Stimulated activated CD4-positive, alpha-beta T cell treated with anti-CD3 and anti-CD28 coated beads, Interleukin-2, amount 100 ng/mL, for 48 hours (primary cell): Measurements from ENCODE around the gene VCP.

Source experiments
- DNase-seq, 2 donors: peaks; one replicate each; pipeline ENCODE4 v3.0.0-alpha.2; 2020

Gene VCP

DNA sequence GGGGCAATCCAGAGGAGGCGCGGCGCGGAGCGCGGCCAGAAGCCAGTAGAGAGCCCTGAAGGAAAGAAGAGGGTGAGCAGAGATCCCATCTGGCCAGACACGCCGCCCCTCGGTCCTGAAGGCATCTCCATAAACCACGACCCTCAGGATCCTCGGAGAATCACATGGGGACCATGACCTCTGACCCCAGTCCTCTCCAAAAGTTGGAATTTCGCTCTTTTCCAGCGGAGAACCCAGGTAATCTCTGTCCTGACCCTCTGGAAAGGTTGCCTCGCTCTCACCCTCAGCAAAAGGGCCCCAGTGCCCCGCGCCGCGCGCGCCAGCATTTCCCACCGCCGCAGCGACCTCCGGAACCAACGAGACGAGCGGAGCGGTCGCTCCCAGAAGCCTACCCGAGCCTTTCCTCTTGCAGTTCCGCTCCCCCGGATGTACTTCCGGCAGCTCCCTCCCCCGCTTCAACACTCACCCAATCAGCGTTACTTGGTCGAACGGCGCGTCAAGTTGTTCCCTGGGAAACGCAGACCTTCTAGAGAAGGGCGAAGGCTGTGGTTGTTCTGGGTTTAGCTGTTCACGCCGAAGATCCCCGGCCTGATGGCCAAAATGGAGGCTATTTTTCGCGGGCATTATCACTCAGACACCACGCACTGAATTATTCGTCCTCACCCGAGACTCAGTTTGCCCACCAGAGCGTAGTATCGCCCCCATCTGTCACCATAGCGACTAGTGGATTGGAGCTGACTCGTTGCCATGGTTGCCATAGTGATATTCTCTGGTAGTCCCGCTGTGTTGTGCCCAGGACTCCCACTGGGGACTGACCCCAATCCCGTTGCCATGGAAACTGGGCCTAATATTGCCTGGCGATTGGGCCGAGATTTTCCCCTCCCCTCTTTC lies 30.6 kb upstream of the VCP start, which contains the start of gene STOML2:
TSS of gene STOML2 (minus strand) at position 363 of the 891 bp plus-strand sequence. CDS start at position 326, 37 bp downstream.
- DNase-seq = peak; percentile 79 to 84

DNA sequence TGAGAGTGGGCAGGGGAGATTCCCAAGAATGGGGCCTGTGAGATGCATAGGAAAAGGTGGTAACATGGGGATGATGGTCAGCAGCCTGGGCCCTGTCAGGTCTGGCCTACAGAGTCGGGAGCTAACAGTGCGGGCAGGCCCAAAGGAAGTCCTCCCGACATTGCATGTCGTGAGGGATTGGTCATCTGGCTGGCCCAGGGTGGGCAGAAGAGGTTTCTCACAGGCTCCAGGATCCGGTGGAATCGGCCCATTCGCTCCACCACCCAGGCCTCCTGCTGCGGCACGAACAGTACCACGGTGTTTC lies 30.0 kb upstream of the VCP start:
- DNase-seq = no peak

DNA sequence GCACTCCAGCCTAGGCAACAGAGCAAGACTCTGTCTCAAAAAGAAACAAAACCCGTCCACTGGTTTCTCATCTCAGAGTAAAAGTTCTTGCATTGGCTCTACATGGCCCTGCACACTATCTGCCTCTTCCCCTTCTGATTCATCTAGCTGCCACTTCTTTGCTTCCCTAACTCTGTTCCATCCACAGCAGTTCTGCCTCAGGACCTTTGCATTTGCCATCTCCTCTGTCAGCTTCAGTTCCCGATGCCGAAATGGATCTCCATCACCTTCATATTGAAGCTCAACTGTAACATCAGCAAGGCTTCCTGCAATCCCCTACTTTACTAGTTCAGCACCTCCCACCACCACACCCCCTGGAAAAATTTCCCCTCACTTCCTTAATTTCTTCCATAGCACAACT lies 25.1 kb upstream of the VCP start:
- DNase-seq = no peak

- peak; percentile 86 to 88 for DNase-seq
Measured at GRCh38 chr9:35096035-35096849, 23.8 kb upstream of the VCP start, which contains the start of gene PIGO. PIGO (minus strand) TSS chr9:35096591; CDS start chr9:35095565, 1,026 bp downstream.

DNA sequence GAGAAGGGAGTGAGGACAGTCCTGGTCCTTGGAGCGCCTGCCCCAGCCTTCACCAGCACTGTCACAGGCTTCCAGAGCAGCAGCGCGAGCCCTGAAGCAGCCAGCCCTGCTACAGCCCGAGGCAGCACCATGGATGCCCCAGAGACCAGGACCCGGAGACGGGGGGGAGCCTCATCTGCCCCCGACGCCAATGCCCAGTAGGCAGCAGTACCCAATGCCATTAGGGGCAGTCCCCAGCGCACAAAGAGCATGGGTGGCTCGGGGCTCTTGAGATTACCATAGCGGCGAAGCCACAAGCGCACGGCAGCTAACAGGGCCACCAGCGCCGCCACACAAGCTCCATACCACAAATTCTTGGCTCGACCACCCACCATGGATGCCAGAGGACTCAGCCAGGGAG lies 19.1 kb upstream of the VCP start:
- no peak for DNase-seq

DNA sequence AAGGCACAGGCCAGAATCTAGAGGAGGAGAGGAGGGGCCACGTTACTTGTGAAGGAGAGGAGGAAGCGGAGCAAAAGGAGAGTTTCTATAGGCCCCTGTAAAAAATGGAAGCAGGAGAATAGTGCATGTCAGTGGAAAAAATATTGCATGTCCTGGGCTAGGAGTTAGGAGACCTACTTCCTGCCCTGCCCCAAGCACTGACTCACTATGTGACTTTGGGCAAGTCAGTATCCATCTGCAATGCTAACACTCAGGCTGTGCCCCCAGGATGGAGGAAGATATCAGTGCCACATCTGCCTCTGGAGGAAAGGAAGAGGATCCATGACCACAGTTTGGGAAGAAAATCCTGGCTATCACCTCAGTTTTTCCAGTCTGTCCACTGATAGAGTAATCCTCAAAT lies 17.0 kb upstream of the VCP start:
- no peak for DNase-seq

- DNase-seq = no peak
Measured at GRCh38 chr9:35085078-35085477, 12.7 kb upstream of the VCP start.

GRCh38 chr9:35079426-35080341 lies 7.3 kb upstream of the VCP start, which contains the start of gene FANCG:
FANCG (minus strand) TSS chr9:35079942; CDS start chr9:35079524, 418 bp downstream.
- peak; percentile 74 to 76 for DNase-seq

DNA sequence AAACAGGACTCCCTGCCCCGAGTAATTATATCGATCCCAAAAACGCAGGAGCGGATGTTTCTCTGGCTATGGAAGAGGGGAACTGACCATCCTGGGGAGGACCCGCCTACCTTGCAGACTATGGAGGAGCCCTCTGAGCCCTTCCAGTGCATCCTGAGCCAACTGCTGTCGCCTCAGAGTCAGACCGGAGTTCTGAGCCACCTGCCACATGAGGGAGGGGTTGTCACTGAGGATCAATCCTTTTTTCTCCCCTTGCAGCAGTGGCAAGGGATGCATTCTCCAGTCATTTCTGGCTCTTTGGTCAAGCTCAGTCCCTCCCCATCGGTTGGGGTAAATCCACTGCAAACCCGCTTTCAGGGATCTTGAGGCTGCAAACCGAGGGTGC lies 6.6 kb upstream of the VCP start:
- DNase-seq = no peak

- DNase-seq = no peak
Measured at GRCh38 chr9:35078066-35078465, 5.6 kb upstream of the VCP start.

GRCh38 chr9:35076848-35077247 lies 4.4 kb upstream of the VCP start:
- no peak for DNase-seq

- no peak for DNase-seq
Measured at GRCh38 chr9:35075358-35075757, 2.9 kb upstream of the VCP start.

DNA sequence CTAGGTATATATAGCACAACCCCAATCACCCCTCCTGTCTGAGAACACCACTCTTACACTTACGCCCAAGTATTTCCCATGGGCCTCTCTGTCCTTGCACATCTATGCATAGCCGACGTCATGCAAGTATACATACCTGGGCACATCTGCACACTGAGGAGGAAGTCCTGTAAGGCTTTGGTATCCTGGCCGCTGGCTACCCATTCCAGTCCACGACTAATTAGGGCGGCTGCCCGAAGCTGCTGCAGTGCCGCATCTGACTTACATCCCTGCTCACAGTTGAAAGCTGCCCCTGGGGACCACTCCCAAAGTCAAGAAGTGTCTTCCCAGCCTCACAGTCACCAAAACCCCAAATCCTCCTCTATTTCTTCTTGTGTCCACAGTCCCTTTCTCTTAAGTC lies 2.4 kb upstream of the VCP start:
- no peak for DNase-seq

DNA sequence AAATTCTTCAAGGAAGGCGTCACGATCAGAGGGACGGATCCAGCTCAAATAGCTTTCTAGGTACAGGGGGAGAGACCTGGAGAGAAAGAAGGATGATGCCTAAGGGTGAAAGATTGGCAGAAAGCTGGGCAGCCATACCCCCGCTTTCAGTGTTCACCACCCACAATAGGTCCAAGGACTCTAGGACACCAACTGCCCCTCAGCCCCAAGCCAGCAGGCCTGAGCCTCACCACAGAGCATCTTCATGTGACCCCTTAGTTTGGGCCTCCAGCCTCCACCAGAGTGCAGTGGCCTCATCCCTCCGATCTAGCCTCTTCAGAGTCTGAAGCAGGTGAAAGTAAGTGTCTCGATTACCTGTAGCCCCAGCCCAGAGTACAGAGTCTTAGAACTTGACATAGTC lies 1.7 kb upstream of the VCP start:
- DNase-seq = no peak

GRCh38 chr9:35073279-35073612 lies 821 bp upstream of the VCP start:
- DNase-seq = no peak

DNA sequence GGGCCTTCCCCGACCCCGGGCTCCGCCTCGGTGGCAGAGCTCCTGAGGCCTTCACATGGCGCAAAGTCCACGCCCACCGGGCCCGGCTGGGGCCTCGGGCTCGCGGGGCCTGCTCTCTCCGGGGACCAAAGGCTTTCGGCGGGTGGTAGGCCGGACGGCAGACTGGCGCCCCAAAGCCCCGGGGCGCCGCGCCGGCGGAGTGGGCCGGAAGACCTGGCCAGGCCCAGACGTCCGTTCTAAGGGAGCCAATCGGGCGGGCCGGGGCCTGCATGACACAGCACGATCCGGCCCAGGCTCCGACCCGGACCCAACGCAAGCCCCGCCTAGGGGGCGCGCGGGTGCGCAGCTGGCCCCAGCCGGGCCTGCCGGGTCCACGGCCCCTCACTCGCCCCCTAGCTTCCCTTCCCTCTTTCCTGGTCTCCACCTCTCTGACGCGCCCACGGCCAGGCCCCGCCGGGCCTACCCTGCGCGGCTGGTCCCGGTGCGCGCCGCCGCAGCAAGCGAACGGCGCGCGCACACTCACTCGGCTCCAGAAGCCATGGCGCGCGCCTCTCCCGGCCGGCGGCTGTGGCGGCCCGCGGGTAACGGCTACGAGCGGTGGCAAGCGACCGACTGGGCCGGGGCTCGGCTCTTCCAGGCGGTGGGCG lies 488 bp downstream of the VCP start:
- DNase-seq = peak; percentile 56 to 61

DNA sequence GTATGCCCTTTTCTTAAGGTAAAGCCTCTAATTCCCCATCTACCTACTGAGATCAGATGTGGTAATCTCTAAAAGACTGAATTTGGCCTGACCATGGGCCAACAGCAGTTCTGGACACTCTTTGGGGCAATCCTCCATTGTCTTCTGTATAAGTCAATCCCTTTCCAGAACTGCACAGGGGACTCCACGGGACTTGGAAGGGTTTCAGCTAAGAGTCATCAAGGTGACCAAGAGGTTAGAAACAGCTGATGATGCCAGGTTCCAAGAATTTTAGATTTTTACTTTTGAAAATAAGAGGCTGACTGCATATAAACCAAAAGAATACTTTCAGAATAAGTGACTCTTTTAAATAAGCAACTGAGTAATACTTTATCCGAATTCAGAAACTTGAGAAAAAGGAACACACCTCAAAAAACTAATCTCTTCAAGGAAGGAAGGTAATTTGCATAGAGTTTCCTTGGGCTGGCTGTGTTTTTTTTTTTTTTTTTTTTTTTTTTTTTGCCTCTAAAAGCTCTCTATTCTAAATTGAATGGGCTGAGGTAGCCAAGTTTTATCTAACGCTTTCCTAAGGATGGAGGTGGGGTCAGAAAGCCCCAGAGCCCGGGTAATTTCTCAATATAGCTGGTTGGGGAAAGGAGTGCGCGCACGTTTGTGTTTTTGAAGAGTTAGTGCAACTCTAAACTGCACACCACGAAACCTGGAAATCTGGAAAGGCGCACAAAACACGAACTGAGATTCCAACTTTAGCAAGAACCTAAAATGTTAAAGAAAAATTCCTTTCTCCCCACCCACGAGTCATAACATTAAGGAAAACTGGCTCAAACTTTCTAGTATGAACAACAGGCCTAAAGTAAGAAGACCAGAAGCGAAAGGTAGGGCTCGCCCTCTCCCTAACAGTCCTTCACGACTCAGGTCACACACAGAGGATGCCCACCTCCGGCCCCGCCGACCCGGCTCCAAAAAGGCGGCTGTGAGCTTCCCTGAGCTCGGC lies 1.3 kb downstream of the VCP start:
- DNase-seq = no peak

DNA sequence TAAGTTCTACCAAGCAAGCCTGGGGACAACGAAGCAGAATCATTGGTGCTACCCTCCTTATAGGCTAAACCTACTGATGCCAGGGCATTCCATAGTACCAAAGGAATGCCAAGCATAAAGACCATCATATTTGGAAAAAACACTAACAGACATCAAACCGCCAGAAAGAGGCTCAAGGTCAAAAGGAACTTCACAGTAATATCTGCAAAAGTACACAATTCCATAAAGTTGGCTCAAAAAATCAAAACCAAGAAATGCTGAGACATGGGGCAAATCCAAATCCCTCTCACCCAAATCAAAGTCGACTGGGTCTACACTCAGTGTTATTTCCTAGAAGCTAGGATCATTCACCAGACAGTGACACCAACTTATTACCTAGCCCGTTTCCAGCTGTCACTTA lies 3.4 kb downstream of the VCP start:
- no peak for DNase-seq

DNA sequence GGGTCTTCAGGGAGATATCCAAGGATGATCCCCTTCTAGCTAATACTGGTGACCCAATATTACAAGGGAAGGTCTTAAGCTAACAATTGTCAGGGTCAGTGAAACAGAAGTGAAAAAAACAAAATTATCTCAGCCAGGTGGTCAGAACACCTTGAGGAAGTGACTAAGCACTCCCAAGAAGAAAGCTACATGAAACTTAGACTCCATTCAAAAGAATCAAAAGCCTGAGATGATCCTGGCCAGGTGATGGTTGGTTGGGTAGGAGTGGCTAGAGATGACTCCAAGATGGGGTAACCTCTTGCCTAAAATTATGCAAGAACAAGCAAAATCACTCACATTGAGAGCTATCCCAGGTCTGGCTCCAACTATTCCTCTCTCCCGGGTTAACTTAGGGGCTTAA lies 5.4 kb downstream of the VCP start:
- DNase-seq = no peak

GRCh38 chr9:35060548-35061207 lies 11.7 kb downstream of the VCP start:
- no peak for DNase-seq

GRCh38 chr9:35059438-35059837 lies 13.0 kb downstream of the VCP start:
- DNase-seq = no peak
